NB4 (cell line): Measurements from ENCODE around the gene CFAP46.

Experiments used
- CTCF ChIP-seq: IDR thresholded peaks from one replicate; pipeline ENCODE4 v1.5.1; 2012; ENCODE audit warnings: low read depth, low read length
- MYC ChIP-seq: IDR thresholded peaks from 2 replicates; pipeline ENCODE4 v1.6.1; 2011; ENCODE audit warnings: low read depth, low read length
- POLR2A ChIP-seq: IDR thresholded peaks from 2 replicates; pipeline ENCODE4 v1.6.1; 2011; ENCODE audit warnings: mild to moderate bottlenecking; ENCODE audit not compliant: insufficient read length; ENCODE audit errors: extremely low read depth

GRCh38 chr10:132873395-132873794 lies 69.0 kb downstream of the CFAP46 start:
- no peak for TF ChIP-seq CTCF
- no peak for TF ChIP-seq POLR2A
- TF ChIP-seq MYC, result no peak
